Activated naive CD8-positive, alpha-beta T cell treated with anti-CD3 and anti-CD28 coated beads, Interleukin-2, amount 10 ng/mL, durations not matched to agents 7 days and 5 days (primary cell): ENCODE results near the gene POU2F3. TPM values are rescaled to one million over a fixed set of nuclear protein-coding genes. Genes with fewer than 3 reads are reported as not detected.

Experiments used
- ATAC-seq: fragments of 150-1000 bp; cut with Tn5 transposase; one replicate; pipeline ENCODE4 v1.10.0; 2021; ENCODE audit warnings: low read depth, moderate library complexity
- POLR2A ChIA-PET: fragments of 350-600 bp; sonication (Branson Sonifier 250); formaldehyde crosslinking; loops from one replicate; lab custom pipeline; 2021; ENCODE audit warnings: antibody characterized with exemption; lab: Charles Lee
- DNase-seq: peaks from one replicate; pipeline ENCODE4 v3.0.0; 2021
- H3K27ac Mint-ChIP-seq: one replicate; pipeline ENCODE4 v1.8.0; 2022; ENCODE audit warnings: mild to moderate bottlenecking, mixed read lengths
- H3K27me3 Mint-ChIP-seq: one replicate; pipeline ENCODE4 v1.8.0; 2022; ENCODE audit warnings: mild to moderate bottlenecking, moderate library complexity, mixed read lengths
- H3K36me3 Mint-ChIP-seq: one replicate; pipeline ENCODE4 v1.8.0; 2021; ENCODE audit warnings: mild to moderate bottlenecking, mixed read lengths
- H3K4me1 Mint-ChIP-seq: one replicate; pipeline ENCODE4 v1.8.0; 2021; ENCODE audit warnings: mixed read lengths
- H3K4me3 Mint-ChIP-seq: one replicate; pipeline ENCODE4 v1.8.0; 2022; ENCODE audit warnings: mild to moderate bottlenecking, moderate library complexity, mixed read lengths
- H3K9me3 Mint-ChIP-seq: one replicate; pipeline ENCODE4 v1.8.0; 2021; ENCODE audit warnings: mixed read lengths
- total RNA-seq, 2 experiments: library from RNA; stranded (reverse); gene quantifications; one replicate each; pipeline ENCODE4 v1.2.3, GENCODE V29; 2021

POU2F3 gene
- total RNA-seq, 2 experiments from 2014 or later, result not detected

DNA sequence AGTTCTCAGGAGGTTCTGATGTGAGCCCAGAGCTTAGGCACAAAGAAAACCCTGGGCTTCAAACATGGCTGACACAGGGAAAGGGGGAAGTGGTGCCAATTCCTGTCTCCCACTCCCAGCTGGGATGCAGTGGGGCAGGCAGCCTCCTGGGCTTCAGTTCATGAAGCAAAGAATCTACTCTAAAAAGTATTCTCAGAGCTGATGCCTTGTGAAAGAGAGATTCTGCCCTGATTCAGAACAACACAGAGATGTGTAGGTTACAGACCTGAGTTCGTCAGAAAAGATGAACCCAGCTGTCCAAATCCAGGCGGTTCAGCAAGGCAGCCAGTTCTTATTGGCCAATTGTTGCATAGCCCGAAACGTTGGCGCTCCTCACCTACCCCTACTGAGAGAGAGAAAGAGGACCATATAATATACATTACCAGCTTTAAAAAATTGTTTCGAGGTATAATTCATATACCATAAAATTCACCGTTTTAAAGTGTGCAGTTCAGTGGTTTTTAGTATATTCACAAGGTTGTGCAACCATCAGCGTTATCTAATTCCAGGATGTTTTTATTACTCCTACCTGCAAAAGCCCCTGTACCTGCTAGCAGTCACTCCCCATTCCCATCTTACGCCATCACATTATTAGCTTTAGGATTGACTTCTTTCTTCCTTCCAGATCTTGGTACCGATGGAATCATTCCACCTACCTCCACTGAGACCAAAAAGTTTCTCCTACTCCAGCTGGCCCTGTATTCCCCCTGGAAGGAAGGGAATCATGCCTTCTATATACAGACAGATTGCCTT lies 77.9 kb downstream of the POU2F3 start:
- Mint-ChIP-seq H3K27ac (no peak overlapping the region), H3K36me3 (no peaks in the 10 kb centered on the region), H3K27me3 (peaks cover 38% of the 10 kb centered on the region), H3K4me1 (no peaks in the 10 kb centered on the region), H3K4me3 (no peak overlapping the region), H3K9me3 (no peaks in the 10 kb centered on the region)
- ATAC-seq, result no peak
- DNase-seq, result no peak
- POLR2A ChIA-PET, result no interaction called here

DNA sequence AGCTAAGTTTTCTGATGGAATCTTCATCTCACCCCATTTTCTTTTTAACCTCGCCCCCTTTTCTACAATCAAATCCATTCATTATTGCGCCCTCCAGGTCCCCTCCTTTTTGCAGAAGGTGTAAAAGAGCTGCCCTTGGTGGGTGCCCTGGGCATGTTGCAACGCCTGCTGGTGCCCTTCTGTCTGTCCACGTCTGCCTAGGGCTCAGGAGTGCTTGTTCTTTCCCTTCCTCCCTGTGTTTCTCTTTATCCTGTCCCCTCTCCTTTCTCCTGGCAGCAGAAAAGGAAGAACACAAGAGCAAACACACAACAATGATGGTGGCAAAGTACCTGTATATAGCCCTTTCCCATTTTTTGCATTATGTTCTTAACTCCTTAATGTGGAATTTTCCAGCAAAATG lies 79.0 kb downstream of the POU2F3 start:
- peaks cover 46% of the 10 kb centered on the region for H3K27me3 Mint-ChIP-seq
- H3K9me3 Mint-ChIP-seq, result no peaks in the 10 kb centered on the region
- POLR2A ChIA-PET, result no interaction called here
- no peak for DNase-seq
- H3K4me1 Mint-ChIP-seq, result no peaks in the 10 kb centered on the region
- no peak for ATAC-seq
- no peak overlapping the region for H3K27ac Mint-ChIP-seq
- no peak overlapping the region for H3K4me3 Mint-ChIP-seq
- H3K36me3 Mint-ChIP-seq, result no peaks in the 10 kb centered on the region

DNA sequence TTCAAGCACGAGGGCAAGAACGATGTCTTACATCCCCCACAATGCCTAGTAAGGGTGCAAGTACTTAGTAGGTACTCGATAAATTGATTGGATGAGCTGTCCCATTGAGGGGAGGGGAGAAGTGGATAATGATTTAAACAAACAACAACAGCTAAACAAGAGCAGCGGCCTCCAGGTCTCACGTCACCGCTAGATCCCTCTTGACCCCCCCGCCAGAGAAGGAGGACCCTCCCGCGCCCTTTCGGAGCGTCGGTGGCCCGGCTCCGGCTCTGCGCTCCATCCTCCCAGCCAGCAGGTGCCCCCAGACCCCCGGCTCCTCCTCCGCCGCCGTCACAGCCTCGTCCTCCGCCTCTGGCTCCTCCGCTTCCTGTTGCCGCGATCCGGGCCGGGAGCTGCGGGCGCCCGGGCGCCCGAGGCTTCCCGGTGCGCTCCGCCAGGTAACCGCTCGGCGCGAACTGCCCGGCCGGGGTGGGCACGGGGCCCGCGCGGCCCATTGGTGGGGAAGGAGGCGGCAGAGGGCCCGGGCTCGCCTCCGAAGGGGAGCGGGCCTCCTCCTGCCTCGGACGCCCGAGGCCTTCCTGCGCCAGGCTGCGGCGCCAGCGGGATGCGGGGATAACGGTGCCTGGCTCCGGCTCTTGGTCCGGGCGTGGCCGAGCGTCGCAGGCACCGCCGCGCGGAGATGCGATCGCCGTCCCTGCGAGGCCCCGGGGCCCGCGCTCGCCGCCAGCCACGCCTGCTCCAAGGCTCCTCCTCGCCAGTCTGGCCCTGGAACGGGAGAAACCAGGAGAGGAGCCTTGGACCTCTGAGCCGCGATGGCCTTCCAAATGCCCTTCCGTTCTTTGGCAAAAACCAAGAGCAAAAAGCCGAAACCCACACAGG lies 85.2 kb downstream of the POU2F3 start, which contains the start of gene TLCD5:
Gene TLCD5, plus strand, starts transcription at position 368 of the 879 bp plus-strand sequence. CDS start 2,143 bp downstream, outside the sequence.
- peaks cover 57% of the 10 kb centered on the region for H3K27me3 Mint-ChIP-seq
- ATAC-seq (peak; percentile 63), DNase-seq (peak; percentile 56)
- no peak within 1 kb of the TSS for H3K27ac Mint-ChIP-seq
- peaks cover 2% of the 10 kb centered on the region for H3K9me3 Mint-ChIP-seq
- peaks cover 15% of the 10 kb centered on the region for H3K4me1 Mint-ChIP-seq
- no peaks in the 10 kb centered on the region for H3K36me3 Mint-ChIP-seq
- H3K4me3 Mint-ChIP-seq, result peak within 1 kb of the TSS; percentile 68
- POLR2A ChIA-PET, result no interaction called here

DNA sequence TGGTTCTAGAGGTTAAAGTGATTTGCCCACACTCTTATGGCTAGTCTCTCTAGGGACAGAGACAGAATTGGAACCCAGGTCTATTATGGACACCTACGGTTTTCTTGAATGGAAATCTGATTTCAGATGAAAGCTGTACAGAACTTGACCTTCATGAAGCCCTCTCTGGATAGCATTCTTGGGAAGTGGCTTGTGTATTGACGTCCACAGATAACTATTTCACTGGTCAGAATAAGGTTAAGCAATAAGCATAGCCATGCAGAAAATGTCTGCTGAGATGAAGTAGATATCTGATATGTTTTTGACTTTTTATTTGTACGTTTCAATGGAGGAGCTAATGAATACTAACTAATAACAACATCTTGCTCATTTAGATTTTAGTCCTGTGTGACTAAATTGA lies 86.3 kb downstream of the POU2F3 start:
- POLR2A ChIA-PET, result interaction anchor here (1.0 kb wide), 1 partner anchor 10 kb away, joined by 3 read pairs; the partner anchor contains the start of gene ARHGEF12
- Mint-ChIP-seq H3K4me3 (peak overlapping the region; percentile 20), H3K9me3 (peaks cover 2% of the 10 kb centered on the region), H3K27me3 (peaks cover 54% of the 10 kb centered on the region), H3K36me3 (no peaks in the 10 kb centered on the region), H3K4me1 (peaks cover 15% of the 10 kb centered on the region), H3K27ac (no peak overlapping the region)
- DNase-seq, result no peak
- no peak for ATAC-seq

DNA sequence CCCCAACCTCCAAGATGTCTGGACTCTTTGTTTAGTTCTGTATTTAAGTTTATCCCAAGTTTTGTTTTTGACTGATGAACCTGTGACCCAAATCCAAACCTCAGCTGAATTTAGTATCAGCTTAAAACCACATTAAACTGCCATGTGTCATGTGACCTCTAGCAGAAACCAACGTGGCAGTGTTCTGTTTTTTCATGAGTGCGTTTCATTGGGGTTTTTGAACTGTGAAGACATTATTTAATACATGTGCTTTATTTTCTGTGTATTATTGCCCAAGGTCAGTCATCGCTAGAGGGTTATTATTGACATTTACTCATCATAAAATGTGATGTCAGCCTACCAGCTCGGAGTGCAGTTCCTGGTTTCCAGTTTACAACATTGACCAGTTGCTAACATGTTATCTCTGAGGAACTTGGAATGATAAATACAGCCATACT lies 86.9 kb downstream of the POU2F3 start:
- Mint-ChIP-seq H3K27me3 (peaks cover 54% of the 10 kb centered on the region), H3K9me3 (peaks cover 2% of the 10 kb centered on the region), H3K4me1 (peaks cover 15% of the 10 kb centered on the region), H3K4me3 (no peak overlapping the region), H3K36me3 (no peaks in the 10 kb centered on the region), H3K27ac (no peak overlapping the region)
- POLR2A ChIA-PET, result interaction anchor here (1.0 kb wide), 1 partner anchor 9 kb away, joined by 3 read pairs; the partner anchor contains the start of gene ARHGEF12
- no peak for ATAC-seq
- DNase-seq, result no peak

DNA sequence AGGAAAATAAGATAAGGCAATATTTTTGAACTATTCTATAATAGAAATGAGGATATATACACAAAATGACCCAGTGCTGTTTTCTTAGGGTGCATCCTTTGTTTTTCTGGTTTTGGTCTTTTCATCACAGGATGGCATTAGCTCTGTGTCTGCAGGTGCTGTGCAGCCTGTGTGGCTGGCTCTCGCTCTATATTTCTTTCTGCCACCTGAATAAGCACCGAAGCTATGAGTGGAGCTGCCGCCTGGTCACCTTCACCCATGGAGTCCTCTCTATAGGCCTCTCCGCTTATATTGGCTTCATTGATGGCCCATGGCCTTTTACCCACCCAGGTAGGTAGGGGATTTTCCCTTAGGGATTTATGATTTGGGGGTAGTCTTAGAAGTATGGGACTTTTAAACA lies 87.4 kb downstream of the POU2F3 start:
- ATAC-seq (no peak), DNase-seq (no peak)
- Mint-ChIP-seq H3K4me3 (no peak overlapping the region), H3K27ac (no peak overlapping the region), H3K9me3 (peaks cover 2% of the 10 kb centered on the region), H3K36me3 (no peaks in the 10 kb centered on the region), H3K27me3 (peaks cover 55% of the 10 kb centered on the region), H3K4me1 (peaks cover 15% of the 10 kb centered on the region)
- POLR2A ChIA-PET, result interaction anchor here (1.0 kb wide), 1 partner anchor 9 kb away, joined by 3 read pairs; the partner anchor contains the start of gene ARHGEF12

DNA sequence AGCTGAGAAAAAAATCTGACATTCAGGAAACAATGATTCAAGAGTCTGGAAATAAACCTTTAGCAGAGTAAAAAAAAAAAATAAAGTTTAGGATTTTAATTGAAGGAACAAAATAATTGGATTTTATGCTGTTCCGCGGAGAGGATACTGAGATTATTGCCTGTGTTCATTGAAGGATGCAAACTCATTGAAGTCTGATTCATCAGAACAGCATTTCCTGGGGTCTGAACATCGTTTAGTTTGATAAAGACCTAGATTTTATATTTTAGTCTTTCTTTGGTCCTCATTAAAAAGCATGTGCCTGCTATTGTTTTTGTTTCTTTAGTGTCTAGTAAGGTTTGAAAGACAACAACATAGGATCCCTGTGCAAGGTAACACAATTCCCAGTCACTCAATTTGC lies 89.6 kb downstream of the POU2F3 start:
- POLR2A ChIA-PET, result no interaction called here
- Mint-ChIP-seq H3K9me3 (peaks cover 2% of the 10 kb centered on the region), H3K36me3 (no peaks in the 10 kb centered on the region), H3K4me3 (no peak overlapping the region), H3K4me1 (peaks cover 17% of the 10 kb centered on the region), H3K27ac (no peak overlapping the region), H3K27me3 (peaks cover 48% of the 10 kb centered on the region)
- DNase-seq (no peak), ATAC-seq (no peak)

DNA sequence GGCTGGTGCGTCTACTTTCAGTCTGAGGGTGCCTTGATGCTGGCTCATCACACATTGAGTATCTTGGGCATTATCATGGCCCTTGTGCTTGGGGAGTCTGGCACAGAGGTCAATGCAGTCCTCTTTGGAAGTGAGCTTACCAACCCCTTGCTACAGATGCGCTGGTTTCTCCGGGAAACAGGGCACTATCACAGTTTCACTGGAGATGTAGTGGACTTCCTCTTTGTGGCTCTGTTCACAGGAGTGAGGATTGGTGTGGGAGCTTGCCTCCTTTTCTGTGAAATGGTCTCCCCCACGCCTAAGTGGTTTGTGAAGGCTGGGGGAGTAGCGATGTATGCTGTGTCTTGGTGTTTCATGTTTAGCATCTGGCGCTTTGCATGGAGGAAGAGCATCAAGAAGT lies 90.1 kb downstream of the POU2F3 start:
- Mint-ChIP-seq H3K9me3 (peaks cover 2% of the 10 kb centered on the region), H3K4me3 (no peak overlapping the region), H3K4me1 (peaks cover 17% of the 10 kb centered on the region), H3K36me3 (no peaks in the 10 kb centered on the region), H3K27me3 (peaks cover 43% of the 10 kb centered on the region), H3K27ac (no peak overlapping the region)
- DNase-seq (no peak), ATAC-seq (no peak)
- POLR2A ChIA-PET, result no interaction called here

DNA sequence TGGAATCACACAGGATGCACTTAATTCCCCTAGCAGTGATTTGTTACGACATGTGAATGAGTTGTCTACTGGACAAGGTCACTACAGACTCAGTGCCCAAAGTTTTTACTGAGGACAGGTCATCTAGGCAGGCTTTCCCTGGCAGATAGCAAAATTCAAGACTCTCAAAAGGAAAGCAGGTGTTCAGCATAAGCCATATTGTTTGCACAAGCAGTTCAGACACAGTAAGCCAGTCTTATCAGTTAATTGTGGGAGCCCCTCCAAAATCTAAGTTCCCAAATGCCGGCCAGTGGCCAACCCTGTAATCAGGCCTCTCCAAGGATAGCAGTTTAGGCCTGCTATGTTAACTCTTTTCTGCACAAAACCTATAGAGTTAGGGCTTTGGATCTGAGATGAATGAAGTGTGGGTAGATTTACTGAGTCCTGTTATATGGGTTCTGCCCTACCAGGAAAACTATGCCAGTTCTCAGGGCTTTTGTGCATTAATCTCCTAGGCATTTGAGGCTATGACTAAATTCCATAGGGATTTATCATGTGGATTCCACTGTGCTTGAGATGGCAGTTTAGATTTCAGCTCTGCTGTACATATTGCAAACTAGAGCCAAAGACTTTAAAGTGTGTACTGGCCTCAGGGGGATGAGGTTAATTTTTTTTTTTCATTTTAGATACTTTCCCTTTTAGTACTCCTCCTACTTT lies 91.5 kb downstream of the POU2F3 start:
- DNase-seq (no peak), ATAC-seq (no peak)
- Mint-ChIP-seq H3K4me1 (peaks cover 13% of the 10 kb centered on the region), H3K36me3 (no peaks in the 10 kb centered on the region), H3K27me3 (peaks cover 33% of the 10 kb centered on the region), H3K9me3 (peaks cover 2% of the 10 kb centered on the region), H3K27ac (no peak overlapping the region), H3K4me3 (no peak overlapping the region)
- POLR2A ChIA-PET, result no interaction called here

DNA sequence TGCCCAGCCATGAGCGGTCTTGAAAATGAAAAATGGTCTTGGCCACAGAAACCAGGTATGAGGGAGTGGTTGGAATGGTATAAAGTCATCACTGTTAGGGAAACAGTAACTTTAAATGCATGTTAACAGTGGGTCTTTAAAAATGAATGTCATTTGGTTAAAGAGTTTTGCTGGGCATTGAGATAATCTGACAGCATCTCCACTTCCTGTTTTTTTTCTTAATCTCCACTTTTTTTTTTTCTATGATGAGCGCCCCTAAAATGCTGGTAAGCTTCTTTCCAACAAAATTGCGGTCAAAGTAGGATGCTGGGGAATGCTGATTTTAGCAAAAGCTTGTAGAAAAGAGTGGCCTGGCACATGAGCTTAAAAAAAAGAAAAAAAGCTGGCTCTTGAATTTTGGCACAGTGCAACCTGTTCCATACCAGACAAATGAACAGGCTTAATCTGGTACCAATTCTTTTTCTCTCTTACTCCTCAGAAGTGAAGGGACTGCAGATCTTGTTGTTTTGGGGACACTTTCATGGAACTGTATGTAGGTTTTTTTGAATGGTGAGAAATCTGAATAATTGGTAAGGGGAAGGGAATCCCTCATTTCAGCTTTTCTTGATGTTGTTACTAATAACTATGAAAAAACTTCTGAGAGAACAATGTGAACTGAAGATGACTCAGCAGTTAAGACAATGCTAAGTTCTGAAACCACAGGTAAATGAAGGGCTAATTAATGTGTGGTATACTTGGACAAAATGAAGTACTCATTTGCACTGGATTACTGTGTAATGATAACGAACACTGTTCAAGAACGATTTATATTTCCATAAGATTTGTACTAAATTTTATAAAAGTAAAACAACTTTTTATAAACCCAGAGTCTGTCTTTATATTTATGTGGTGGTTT lies 93.1 kb downstream of the POU2F3 start:
- ATAC-seq (no peak), DNase-seq (no peak)
- peaks cover 33% of the 10 kb centered on the region for H3K27me3 Mint-ChIP-seq
- H3K36me3 Mint-ChIP-seq, result peaks cover 2% of the 10 kb centered on the region
- POLR2A ChIA-PET, result no interaction called here
- H3K4me3 Mint-ChIP-seq, result no peak overlapping the region
- H3K4me1 Mint-ChIP-seq, result peaks cover 17% of the 10 kb centered on the region
- no peak overlapping the region for H3K27ac Mint-ChIP-seq
- peaks cover 2% of the 10 kb centered on the region for H3K9me3 Mint-ChIP-seq

DNA sequence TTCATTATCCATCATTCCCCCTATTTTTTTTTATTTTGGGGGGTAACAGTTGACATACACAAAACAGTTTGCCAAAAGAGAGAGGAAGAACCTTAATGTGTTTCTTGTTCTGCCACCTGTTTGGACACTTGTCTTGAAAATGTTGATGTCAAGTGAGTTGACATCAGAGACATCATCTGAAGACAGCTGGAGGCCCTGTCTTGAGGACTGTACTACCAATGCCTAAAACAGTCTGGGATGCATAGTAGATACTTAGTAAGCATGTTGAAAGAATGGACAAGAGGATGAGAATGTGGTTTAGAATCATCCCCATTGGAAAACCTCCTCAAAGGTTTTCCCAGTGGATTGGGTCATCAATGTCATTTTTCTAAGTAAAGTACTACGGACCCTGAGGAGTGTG lies 93.9 kb downstream of the POU2F3 start:
- DNase-seq (no peak), ATAC-seq (no peak)
- Mint-ChIP-seq H3K4me1 (peaks cover 19% of the 10 kb centered on the region), H3K9me3 (no peaks in the 10 kb centered on the region), H3K4me3 (no peak overlapping the region), H3K27ac (no peak overlapping the region), H3K27me3 (peaks cover 38% of the 10 kb centered on the region), H3K36me3 (peaks cover 2% of the 10 kb centered on the region)
- POLR2A ChIA-PET, result interaction anchor here (0.6 kb wide), 1 partner anchor 1129 kb away, joined by 3 read pairs; no protein-coding TSS in a partner anchor

DNA sequence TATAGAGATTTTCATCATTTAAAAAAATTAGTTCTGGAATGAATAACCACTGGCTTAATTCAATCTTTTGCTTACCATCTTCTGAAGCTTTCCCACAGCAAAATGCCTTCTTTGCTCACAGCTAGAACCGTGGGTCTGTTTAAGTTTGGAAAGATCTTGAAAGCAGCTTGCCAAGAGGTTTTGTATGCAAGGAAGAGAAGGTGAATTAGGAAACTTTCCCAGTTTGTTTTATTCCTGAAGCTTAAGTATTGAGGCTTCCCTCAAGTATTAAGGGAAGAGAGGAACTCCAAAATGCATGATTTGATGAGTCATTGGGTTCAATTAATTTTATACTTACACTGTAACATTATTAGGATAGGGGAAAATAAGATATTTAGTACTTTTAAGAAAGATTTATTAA lies 94.4 kb downstream of the POU2F3 start:
- Mint-ChIP-seq H3K36me3 (peaks cover 2% of the 10 kb centered on the region), H3K9me3 (no peaks in the 10 kb centered on the region), H3K27ac (no peak overlapping the region), H3K4me3 (no peak overlapping the region), H3K27me3 (peaks cover 42% of the 10 kb centered on the region), H3K4me1 (peaks cover 21% of the 10 kb centered on the region)
- DNase-seq, result no peak
- ATAC-seq, result no peak
- POLR2A ChIA-PET, result interaction anchor here (0.6 kb wide), 1 partner anchor 1128 kb away, joined by 3 read pairs; no protein-coding TSS in a partner anchor
